ENCODE data around the gene HYLS1.

The HYLS1 gene

DNA sequence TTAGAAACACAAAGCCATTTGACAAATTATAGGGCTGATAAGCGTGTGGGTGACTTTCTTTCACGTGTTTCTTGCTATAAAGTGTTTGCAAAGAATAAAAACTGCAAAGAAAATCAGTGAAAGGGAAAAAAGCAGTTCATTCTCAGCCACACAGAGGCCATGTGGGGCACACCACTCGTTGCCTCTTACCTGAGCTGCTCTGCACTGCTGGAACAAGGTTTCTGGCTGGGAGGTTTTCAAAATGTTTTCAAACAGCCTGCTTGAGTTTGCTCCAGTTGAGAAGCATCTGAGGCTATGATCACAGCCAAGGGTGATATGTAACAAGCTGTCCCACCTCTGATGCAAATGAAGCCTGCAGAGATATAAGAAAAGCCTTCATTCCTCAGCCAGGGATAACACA, 43.6 kb downstream of the HYLS1 start:
- peaks cover 14% of the 10 kb centered on the region for H3K27me3 ChIP-seq (ENCODE audit: insufficient read depth, low read length, poor library complexity)
- TF ChIP-seq, protein P1, sequence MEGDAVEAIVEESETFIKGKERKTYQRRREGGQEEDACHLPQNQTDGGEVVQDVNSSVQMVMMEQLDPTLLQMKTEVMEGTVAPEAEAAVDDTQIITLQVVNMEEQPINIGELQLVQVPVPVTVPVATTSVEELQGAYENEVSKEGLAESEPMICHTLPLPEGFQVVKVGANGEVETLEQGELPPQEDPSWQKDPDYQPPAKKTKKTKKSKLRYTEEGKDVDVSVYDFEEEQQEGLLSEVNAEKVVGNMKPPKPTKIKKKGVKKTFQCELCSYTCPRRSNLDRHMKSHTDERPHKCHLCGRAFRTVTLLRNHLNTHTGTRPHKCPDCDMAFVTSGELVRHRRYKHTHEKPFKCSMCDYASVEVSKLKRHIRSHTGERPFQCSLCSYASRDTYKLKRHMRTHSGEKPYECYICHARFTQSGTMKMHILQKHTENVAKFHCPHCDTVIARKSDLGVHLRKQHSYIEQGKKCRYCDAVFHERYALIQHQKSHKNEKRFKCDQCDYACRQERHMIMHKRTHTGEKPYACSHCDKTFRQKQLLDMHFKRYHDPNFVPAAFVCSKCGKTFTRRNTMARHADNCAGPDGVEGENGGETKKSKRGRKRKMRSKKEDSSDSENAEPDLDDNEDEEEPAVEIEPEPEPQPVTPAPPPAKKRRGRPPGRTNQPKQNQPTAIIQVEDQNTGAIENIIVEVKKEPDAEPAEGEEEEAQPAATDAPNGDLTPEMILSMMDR (IDR thresholded peaks at IDR 0.05; ENCODE audit: borderline replicate concordance, extremely low read depth, low read length, poor library complexity, severe bottlenecking), result no peak
- TF ChIP-seq EZH2 (IDR thresholded peaks at IDR 0.05; ENCODE audit: borderline replicate concordance, low read depth, low read length, severe bottlenecking), result no peak
- no peak for ATAC-seq (ENCODE audit: insufficient read depth, low read depth)
- no peaks in the 10 kb centered on the region for H3K4me1 ChIP-seq (ENCODE audit: insufficient read depth, low read length)
- no peak overlapping the region for H3K9ac ChIP-seq (ENCODE audit: low read depth, low read length)
- H3K4me3 ChIP-seq (ENCODE audit: low read depth in 1 of 2, low read length in 2 of 2), result no peak overlapping the region
- no peaks in the 10 kb centered on the region for H4K20me1 ChIP-seq (ENCODE audit: insufficient read depth, low read length)
- H3K79me2 ChIP-seq (ENCODE audit: insufficient read depth, low read length), result no peaks in the 10 kb centered on the region
- H2AFZ ChIP-seq (ENCODE audit: low read depth, low read length), result no peak overlapping the region
- DNase-seq, result no peak
- no peaks in the 10 kb centered on the region for H3K36me3 ChIP-seq (ENCODE audit: insufficient read depth, low read length)
- no peaks in the 10 kb centered on the region for H3K9me3 ChIP-seq (ENCODE audit: insufficient read depth, low read length, severe bottlenecking)
- H3K4me2 ChIP-seq (ENCODE audit: insufficient read depth, low read length), result no peak overlapping the region
- no peak overlapping the region for H3K27ac ChIP-seq (ENCODE audit: low read length)

DNA sequence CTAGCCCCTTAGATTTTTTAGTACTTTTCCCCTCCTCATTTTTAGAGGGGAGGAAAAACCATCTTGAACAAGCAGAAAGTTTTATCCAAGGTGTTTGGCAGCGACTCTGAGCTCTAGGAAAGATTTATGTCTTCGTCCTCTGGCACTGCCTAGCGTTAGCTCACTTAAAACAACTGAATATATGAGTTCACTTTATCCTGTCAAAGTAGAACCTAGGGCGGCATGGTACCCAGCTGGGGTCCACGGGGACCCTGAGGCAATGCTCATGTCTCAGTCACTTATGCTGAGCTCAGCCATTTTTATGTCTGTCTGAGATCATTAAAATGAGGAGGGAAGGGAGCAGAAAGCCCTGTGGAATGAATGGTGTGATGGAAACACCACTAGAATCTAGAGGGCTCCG, 44.2 kb downstream of the HYLS1 start:
- Histone ChIP-seq H2AFZ (ENCODE audit: low read depth, low read length) (no peak overlapping the region), H3K9ac (ENCODE audit: low read depth, low read length) (no peak overlapping the region), H3K27me3 (ENCODE audit: insufficient read depth, low read length, poor library complexity) (peaks cover 14% of the 10 kb centered on the region), H3K36me3 (ENCODE audit: insufficient read depth, low read length) (no peaks in the 10 kb centered on the region), H3K79me2 (ENCODE audit: insufficient read depth, low read length) (no peaks in the 10 kb centered on the region), H3K4me3 (ENCODE audit: low read depth in 1 of 2, low read length in 2 of 2) (no peak overlapping the region), H3K4me2 (ENCODE audit: insufficient read depth, low read length) (no peak overlapping the region), H3K4me1 (ENCODE audit: insufficient read depth, low read length) (no peaks in the 10 kb centered on the region), H3K27ac (ENCODE audit: low read length) (no peak overlapping the region), H3K9me3 (ENCODE audit: insufficient read depth, low read length, severe bottlenecking) (no peaks in the 10 kb centered on the region), H4K20me1 (ENCODE audit: insufficient read depth, low read length) (no peaks in the 10 kb centered on the region)
- ATAC-seq (ENCODE audit: insufficient read depth, low read depth) (no peak), DNase-seq (no peak)
- TF ChIP-seq, protein P1 (IDR thresholded peaks at IDR 0.05; ENCODE audit: borderline replicate concordance, extremely low read depth, low read length, poor library complexity, severe bottlenecking), result no peak
- TF ChIP-seq EZH2 (IDR thresholded peaks at IDR 0.05; ENCODE audit: borderline replicate concordance, low read depth, low read length, severe bottlenecking), result no peak

DNA sequence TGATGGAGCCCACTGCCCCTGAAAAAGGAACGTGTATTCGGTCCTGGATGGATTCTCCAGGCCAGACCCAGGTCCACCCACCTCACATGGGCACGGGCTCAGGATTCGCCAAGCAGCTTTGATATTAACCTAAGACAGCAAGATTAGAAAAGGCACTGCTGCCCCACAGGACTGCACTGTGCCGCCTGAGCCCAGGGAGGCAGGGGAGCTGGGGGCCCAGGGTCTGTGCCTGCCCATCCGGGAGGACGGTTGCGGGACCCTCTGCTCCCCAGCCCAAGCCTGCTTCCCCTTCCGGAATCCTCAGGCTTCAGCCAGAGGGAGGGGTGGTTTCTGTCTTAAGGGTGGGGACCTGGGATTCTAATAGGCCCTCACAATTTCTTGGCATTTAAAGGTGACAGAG, 44.8 kb downstream of the HYLS1 start:
- no peak for TF ChIP-seq EZH2 (IDR thresholded peaks at IDR 0.05; ENCODE audit: borderline replicate concordance, low read depth, low read length, severe bottlenecking)
- TF ChIP-seq, protein P1 (IDR thresholded peaks at IDR 0.05; ENCODE audit: borderline replicate concordance, extremely low read depth, low read length, poor library complexity, severe bottlenecking), result no peak
- Histone ChIP-seq H4K20me1 (ENCODE audit: insufficient read depth, low read length) (no peaks in the 10 kb centered on the region), H3K9ac (ENCODE audit: low read depth, low read length) (no peak overlapping the region), H3K9me3 (ENCODE audit: insufficient read depth, low read length, severe bottlenecking) (no peaks in the 10 kb centered on the region), H3K4me2 (ENCODE audit: insufficient read depth, low read length) (no peak overlapping the region), H2AFZ (ENCODE audit: low read depth, low read length) (no peak overlapping the region), H3K79me2 (ENCODE audit: insufficient read depth, low read length) (no peaks in the 10 kb centered on the region), H3K27ac (ENCODE audit: low read length) (no peak overlapping the region), H3K4me1 (ENCODE audit: insufficient read depth, low read length) (no peaks in the 10 kb centered on the region), H3K27me3 (ENCODE audit: insufficient read depth, low read length, poor library complexity) (peaks cover 14% of the 10 kb centered on the region), H3K36me3 (ENCODE audit: insufficient read depth, low read length) (no peaks in the 10 kb centered on the region), H3K4me3 (ENCODE audit: low read depth in 1 of 2, low read length in 2 of 2) (no peak overlapping the region)
- DNase-seq, result no peak
- no peak for ATAC-seq (ENCODE audit: insufficient read depth, low read depth)
